ENCODE data around the gene SLC66A1.

GRCh38 chr1:19351873-19352272 is 39.7 kb downstream of the SLC66A1 start:
- TF ChIP-seq CTCF (IDR thresholded peaks at IDR 0.05; ENCODE audit: low read depth, low read length) (no peak), EZH2phosphoT487 (IDR thresholded peaks at IDR 0.05; ENCODE audit: low read depth) (no peak)

All from OCI-LY3 (cell line).